Peyer's patch (tissue), 4 donors: ENCODE data around the gene LRRC45. TPM values are rescaled to one million over a fixed set of nuclear protein-coding genes. Genes with fewer than 3 reads are reported as not detected.

ENCODE experiments used
- DNase-seq, 3 donors: peaks; one replicate each; pipeline ENCODE4 v3.0.0-alpha.2; 2017 to 2019
- H3K27ac ChIP-seq, 4 donors: fragments of 200-600 bp; sonication (generic); one replicate each; pipeline ENCODE4 v1.5.1; 2016 to 2019
- H3K27me3 ChIP-seq, 2 donors: fragments of 200-600 bp; sonication (generic); one replicate each; pipeline ENCODE4 v1.5.1; 2019
- H3K36me3 ChIP-seq, 3 donors: fragments of 200-600 bp; sonication (generic); one replicate each; pipeline ENCODE4 v1.5.1; 2016 to 2019
- H3K4me1 ChIP-seq, 4 donors: fragments of 200-600 bp; sonication (generic); one replicate each; pipeline ENCODE4 v1.5.1; 2016 to 2019
- H3K4me3 ChIP-seq, 4 donors: fragments of 200-600 bp; sonication (generic); 1 replicate in 3 of 4; 2 replicates in 1 of 4; pipeline ENCODE4 v1.5.1; 2016 to 2019; ENCODE audit warnings: mild to moderate bottlenecking in 1 of 4
- H3K9me3 ChIP-seq, 4 donors: fragments of 200-600 bp; sonication (generic); one replicate each; pipeline ENCODE4 v1.5.1; 2016 to 2019; ENCODE audit warnings: mild to moderate bottlenecking in 1 of 4
- POLR2A ChIP-seq, 2 donors: fragments of 450-650 bp; IDR thresholded peaks; one replicate each; pipeline ENCODE4 v1.5.1; 2017; ENCODE audit warnings: antibody characterized with exemption in 2 of 2, mild to moderate bottlenecking in 2 of 2, moderate library complexity in 2 of 2
- total RNA-seq, 4 donors: library from RNA; depleted of rRNA; stranded (reverse); fragments of >200 nt; gene quantifications; one replicate each; pipeline ENCODE4 v1.1.0, GENCODE V29; 2016
- TF ChIP-seq, protein P1 (sequence below), 6 experiments: fragments of 450-650 bp in 4 of 6; fragments of 200-600 bp in 2 of 6; sonication (generic) in 1 of 6; IDR thresholded peaks; one replicate each; pipeline ENCODE4 v1.5.1; 2017 to 2019; ENCODE audit warnings: antibody characterized with exemption in 6 of 6, mild to moderate bottlenecking in 3 of 6, moderate library complexity in 1 of 6

LRRC45 gene
- total RNA-seq, 4 donors from 2014 or later: 15.5 to 74.3 (median 23.1) TPM

DNA sequence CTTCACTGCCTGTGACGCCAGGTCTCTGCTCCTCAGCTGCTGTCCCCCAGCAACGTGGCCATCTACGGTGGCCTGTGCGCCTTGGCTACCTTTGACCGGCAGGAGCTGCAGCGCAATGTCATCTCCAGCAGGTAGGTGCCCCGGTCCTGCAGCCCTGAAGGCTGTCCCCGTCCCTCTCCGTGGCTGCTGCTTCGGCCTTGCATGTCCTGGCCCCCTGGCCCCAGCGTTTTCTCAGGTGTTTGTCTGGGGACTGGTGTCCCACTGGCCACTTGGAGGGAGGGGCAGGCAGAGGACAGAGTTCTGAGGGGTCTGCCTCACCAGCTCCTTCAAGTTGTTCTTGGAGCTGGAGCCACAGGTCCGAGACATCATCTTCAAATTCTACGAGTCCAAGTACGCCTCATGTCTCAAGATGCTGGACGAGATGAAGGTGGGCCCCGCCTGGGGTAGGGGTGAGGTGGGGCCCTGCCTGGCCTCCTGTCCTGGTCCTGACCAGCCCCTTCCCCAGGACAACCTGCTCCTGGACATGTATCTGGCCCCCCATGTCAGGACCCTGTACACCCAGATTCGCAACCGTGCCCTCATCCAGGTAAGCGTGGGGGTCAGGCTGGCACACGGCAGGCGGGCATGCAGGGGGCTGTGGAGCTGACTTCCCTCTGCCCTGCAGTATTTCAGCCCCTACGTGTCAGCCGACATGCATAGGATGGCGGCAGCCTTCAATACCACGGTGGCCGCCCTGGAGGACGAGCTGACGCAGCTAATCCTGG, 33.0 kb downstream of the LRRC45 start:
- H3K36me3 ChIP-seq: peaks cover 0 to 76% (median 0%) of the 10 kb centered on the region in 3 donors
- H3K9me3 ChIP-seq: no peaks in the 10 kb centered on the region
- no peaks in the 10 kb centered on the region for H3K27me3 ChIP-seq

DNA sequence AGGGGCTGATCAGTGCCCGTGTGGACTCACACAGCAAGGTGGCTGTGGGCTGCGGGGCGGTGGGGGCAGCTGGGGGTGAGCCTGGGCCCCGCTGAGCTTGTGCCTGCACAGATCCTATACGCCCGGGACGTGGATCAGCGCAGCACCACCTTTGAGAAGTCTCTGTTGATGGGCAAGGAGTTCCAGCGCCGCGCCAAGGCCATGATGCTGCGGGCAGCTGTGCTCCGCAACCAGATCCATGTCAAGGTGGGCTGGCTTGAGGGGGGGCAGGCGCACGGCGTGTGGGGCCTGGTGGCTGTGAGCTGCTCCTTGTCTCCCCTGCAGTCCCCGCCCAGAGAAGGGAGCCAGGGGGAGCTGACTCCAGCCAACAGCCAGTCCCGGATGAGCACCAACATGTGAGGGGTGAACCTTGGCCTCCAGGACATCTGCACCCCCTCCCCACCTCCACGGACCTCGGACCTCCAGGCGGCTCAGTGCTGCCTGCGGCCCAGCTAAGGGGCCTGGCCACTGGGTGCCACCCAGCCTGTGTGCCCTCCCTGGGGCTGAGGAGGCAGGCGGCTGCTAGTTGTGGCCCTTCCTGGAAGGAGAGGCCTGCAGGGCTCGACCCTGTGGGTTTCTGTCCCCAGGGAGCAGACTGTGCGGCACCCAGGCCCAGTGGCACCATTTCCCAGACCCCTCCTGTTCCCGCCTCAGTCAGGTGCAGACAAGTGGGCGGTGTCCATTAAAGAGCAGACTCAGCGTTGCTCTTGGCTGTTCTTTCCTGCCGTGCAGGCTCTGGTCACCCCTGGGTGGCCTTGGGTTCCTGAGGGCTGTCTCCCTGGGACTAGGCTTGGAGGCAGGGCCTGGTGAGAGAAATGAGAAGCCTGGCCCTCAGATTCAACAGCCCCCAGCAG, 33.9 kb downstream of the LRRC45 start:
- H3K4me3 ChIP-seq: no peak overlapping the region
- peaks cover 0 to 84% (median 0%) of the 10 kb centered on the region in 3 donors for H3K36me3 ChIP-seq
- DNase-seq: no peak
- H3K27ac ChIP-seq: no peak overlapping the region
- peaks cover 0 to 20% (median 12%) of the 10 kb centered on the region in 4 donors for H3K4me1 ChIP-seq
- H3K9me3 ChIP-seq: no peaks in the 10 kb centered on the region
- H3K27me3 ChIP-seq: no peaks in the 10 kb centered on the region
- TF ChIP-seq POLR2A (IDR thresholded peaks at IDR 0.05): no peak
- TF ChIP-seq, protein P1, sequence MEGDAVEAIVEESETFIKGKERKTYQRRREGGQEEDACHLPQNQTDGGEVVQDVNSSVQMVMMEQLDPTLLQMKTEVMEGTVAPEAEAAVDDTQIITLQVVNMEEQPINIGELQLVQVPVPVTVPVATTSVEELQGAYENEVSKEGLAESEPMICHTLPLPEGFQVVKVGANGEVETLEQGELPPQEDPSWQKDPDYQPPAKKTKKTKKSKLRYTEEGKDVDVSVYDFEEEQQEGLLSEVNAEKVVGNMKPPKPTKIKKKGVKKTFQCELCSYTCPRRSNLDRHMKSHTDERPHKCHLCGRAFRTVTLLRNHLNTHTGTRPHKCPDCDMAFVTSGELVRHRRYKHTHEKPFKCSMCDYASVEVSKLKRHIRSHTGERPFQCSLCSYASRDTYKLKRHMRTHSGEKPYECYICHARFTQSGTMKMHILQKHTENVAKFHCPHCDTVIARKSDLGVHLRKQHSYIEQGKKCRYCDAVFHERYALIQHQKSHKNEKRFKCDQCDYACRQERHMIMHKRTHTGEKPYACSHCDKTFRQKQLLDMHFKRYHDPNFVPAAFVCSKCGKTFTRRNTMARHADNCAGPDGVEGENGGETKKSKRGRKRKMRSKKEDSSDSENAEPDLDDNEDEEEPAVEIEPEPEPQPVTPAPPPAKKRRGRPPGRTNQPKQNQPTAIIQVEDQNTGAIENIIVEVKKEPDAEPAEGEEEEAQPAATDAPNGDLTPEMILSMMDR (IDR thresholded peaks at IDR 0.05): no peak

More for the DNA sequence above, 33.0 kb downstream of the LRRC45 start:
- peaks cover 0 to 20% (median 13%) of the 10 kb centered on the region in 4 donors for H3K4me1 ChIP-seq
- H3K4me3 ChIP-seq: no peak overlapping the region
- H3K27ac ChIP-seq: no peak overlapping the region
- DNase-seq: no peak
- no peak for TF ChIP-seq POLR2A (IDR thresholded peaks at IDR 0.05)
- TF ChIP-seq, protein P1 (IDR thresholded peaks at IDR 0.05): no peak

DNA sequence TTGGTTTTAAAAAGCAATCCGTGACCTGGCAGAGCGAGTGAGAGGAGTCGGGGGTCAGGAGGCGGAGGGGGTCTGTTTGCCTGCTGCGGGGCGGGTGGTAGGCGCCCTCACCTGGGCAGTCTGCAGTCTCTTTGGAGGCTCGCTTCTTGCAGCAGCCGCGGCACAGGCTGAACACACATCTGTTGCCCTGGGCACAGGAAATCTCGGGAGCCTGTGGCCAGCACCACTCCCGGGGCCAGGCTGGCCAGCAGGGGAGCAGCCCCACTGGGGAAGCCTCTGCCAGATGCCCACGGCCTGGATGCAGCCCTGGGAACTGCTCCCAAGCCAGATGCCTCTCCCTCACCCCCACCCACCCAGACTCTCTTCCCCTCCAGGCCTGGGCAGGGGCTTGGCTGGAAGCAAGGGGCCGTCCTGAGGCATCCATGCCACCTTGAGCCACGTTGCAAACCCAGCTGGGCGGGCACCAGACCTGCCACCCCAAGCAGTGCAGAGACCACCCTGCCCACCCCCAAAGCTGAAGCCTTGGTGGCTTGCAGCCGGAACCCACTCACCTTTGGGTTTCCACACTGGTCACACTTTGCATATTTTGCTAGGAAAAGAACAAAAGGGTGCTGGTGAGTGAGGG, 35.2 kb downstream of the LRRC45 start:
- H3K4me1 ChIP-seq: peaks cover 0 to 7% (median under 1%) of the 10 kb centered on the region in 4 donors
- DNase-seq: no peak
- peaks cover 0 to 98% (median 0%) of the 10 kb centered on the region in 3 donors for H3K36me3 ChIP-seq
- H3K9me3 ChIP-seq: no peaks in the 10 kb centered on the region
- H3K4me3 ChIP-seq: no peak overlapping the region
- H3K27me3 ChIP-seq: no peaks in the 10 kb centered on the region
- no peak overlapping the region for H3K27ac ChIP-seq
- no peak for TF ChIP-seq POLR2A (IDR thresholded peaks at IDR 0.05)
- TF ChIP-seq, protein P1 (IDR thresholded peaks at IDR 0.05): no peak

DNA sequence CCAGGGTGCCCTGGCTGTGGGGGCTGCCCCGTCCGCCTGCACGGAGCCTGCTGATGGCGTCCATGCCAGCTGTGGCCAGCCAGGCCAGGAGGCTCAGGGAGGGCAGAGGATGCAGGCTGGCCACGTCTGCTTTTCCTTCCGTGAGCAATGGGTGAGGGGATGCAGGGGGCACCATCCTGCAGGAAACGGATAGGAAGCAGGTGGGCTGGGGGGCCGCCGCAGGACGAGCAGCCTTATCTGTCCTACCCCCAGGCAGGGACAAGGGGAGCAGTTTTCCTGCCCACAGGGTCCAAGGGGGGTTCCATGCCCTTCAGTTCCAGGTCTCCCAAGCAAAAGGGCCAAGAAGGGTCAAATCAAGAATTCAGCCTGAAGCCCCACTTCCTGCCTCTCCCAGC, 35.7 kb downstream of the LRRC45 start:
- no peak for TF ChIP-seq POLR2A (IDR thresholded peaks at IDR 0.05)
- TF ChIP-seq, protein P1 (IDR thresholded peaks at IDR 0.05): no peak

DNA sequence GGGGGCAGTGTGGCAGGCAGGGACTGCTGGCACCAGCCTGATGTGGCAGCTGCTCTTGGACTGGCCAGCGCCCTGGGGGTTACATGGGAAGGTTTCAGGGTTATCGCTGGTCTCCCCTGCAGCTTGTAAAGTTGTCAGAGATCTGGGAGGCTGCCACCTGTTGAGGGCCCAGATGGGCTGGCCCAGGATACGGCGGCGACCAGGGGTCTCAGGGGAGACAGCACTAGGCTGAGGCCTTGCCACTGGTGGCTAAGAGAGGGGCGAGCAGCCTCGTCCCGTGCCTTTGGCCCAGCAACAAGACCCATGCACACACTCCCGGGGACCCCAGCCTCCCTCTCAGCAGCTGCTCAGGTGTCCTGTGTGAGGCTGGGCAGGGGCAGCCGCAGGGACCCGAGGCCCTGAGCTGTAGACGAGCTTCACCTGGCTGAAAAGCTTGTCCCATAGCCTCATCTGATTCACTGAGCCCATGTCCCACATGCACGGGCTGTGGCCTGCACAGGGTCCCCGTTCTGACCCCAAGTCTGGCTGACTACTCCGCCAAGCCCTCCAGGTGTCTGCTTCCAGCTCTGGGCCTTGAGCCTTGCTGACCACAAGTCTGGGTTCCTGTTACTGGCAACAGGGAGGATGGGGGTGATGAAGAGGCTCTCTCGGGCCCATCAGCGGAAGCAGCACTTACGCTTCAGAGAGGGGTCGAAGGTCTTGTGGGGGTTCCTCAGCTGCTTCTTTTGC, 36.3 kb downstream of the LRRC45 start:
- Histone ChIP-seq H3K36me3 (peaks cover 0 to 95% (median 0%) of the 10 kb centered on the region in 3 donors), H3K27me3 (no peaks in the 10 kb centered on the region), H3K4me1 (peaks cover 0 to 11% (median 6%) of the 10 kb centered on the region in 4 donors), H3K4me3 (no peak overlapping the region), H3K27ac (no peak overlapping the region), H3K9me3 (no peaks in the 10 kb centered on the region)
- no peak for DNase-seq
- TF ChIP-seq, protein P1 (IDR thresholded peaks at IDR 0.05): no peak
- no peak for TF ChIP-seq POLR2A (IDR thresholded peaks at IDR 0.05)

More for the DNA sequence above, 35.7 kb downstream of the LRRC45 start:
- Histone ChIP-seq H3K27ac (no peak overlapping the region), H3K27me3 (no peaks in the 10 kb centered on the region), H3K4me3 (no peak overlapping the region), H3K4me1 (peaks cover 0 to 7% (median 1%) of the 10 kb centered on the region in 4 donors), H3K36me3 (peaks cover 0 to 99% (median 0%) of the 10 kb centered on the region in 3 donors), H3K9me3 (no peaks in the 10 kb centered on the region)
- DNase-seq: no peak
